Limb (tissue), 2 donors: Measurements from ENCODE around the gene ASGR1.
"Not testable (repeated sequence)": the region's sequence is repeated elsewhere in the genome, so short reads cannot be mapped to it uniquely, and the experiment has no call there.

Source experiments
- DNase-seq, 2 donors: peaks; one replicate each; pipeline ENCODE4 v3.0.0-alpha.2; 2016; ENCODE audit errors: extremely low spot score in 2 of 2

ASGR1 gene

DNA sequence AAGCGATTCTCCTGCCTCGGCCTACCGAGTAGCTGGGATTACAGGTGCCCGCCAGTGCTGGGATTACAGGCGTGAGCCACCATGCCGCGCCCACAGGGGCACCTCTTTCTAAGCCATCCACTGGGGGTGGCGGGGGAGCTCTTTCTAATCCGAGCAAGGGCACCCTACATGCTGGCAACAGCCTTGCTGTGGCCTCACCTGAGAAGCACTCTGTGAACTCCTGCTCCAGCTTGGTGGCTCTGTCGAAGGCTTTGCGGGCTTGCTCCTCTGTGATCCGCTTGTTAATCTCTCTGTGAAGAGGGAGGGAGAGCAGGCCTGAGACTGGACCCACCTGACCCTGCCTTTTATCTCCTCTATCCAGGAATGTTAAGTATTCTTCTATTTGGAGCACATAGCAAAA, 11.9 kb upstream of the ASGR1 start:
- no peak for DNase-seq

DNA sequence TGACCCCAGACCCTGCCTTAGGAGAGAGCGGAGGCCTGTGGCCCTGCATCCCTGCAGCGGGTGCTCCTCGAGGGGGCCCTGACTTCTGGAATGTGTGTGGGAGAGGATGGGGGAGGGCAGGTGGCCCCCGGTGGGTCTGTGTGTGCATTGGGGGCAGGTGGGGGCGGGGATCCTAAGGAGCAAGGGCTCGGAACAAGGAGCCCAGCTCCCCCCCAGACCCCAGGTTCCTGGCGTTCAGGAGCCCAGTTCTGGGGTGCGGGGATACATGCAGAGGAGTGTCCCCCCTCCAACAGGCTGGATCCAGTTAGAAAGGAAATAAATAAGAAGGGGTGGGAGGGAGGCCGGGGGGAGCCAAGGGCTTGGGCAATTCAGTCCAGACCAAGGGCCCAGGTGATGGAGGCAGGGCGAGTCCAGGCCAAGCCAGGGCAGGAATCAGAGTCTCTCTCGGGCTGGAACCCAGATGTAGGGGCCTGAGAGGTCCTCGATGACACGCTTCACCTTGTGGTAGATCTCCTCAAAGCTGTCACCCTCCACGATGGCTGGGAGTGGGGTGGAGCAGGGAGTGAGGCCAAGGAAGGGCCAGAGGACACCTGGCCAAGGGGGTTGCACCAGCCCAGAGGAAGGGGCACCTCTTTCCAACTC, 11.2 kb upstream of the ASGR1 start:
- peak in 1 of 2 donors; percentile 20 for DNase-seq

DNA sequence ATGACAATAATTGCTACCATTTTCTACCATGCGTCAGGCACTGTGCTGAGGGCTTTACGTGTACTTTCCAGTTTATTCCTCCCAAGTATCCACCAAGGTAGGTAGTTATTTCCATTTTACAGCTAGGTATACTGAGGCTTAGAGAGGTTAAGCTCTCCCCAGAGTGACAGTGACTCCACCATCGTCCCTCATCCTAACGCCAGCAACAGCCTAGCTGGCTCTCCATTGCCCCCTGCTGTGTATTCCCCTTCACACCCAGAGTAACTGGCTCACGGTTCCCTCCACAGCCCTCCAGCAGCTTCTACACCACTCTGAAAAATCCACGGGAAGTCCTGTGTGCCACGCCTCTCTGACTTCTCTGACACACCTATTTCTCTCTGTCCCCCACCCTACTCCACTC, 7.1 kb upstream of the ASGR1 start:
- DNase-seq, result no peak

DNA sequence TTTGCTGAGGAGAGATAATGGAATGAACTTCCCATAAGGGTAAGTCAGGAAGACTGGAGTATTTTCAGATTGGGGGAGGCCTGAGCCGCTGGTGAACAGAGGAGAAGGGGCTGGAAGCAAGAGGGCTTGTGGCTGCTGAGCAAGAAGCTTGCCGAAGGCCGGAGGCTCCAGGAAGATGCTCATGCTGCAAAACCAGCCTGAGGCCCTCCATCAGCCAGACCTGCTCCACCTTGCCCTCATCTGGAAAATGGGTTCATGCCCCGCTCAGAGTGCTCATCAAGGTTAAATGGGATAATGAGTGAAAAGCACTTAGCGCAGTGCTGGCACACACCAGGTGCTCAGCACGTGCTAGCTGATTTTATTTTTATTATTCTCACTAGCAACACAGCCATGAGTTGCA, 5.5 kb upstream of the ASGR1 start:
- peak in 1 of 2 donors; percentile 23 for DNase-seq

DNA sequence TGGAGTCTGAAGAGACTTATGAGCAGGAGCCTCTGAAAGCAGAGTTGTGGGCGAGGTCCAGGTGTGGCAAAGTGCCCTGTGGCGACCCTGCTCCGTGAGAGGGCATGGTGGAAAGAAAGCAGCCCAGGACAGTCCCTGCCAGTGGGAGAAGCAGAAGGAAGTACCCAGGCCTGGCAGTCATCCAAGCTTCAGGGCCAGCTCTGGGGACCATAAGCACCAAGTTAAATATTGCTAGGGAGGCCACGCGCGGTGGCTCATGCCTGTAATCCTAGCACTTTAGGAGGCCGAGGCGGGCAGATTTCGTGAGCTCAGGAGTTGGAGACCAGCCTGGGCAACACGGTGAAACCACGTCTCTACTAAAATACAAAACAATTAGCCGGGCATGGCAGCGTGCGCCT, 4.9 kb upstream of the ASGR1 start:
- DNase-seq, result peak in 1 of 2 donors; percentile 40

DNA sequence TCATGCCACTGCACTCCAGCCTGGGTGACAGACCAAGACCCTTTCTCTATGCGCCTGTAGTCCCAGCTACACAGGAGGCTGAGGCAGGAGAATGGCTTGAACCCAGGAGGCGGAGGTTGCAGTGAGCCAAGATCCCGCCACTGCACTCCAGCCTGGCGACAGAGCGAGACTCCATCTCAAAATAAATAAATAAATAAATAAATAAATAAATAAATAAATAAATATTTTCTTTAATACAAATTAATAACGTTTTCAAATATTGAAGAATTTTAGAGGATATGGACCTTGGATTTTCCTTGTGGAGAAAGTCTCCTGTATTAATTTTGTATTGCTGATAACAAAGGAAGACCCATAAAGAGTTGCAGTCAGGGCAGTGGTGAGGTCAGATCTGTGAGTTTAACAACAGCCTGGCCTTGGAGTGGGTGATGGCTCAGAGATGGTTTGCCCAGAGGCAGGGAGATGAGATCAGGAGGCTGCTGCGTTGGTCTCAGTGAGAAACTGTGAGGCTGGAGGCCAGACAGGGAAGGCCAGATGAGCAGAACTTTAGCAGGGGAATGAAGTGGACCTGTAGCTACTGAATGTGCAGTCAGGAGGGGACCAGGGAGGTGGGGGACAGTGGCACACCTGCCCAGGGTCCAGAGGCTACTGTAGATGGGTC, 4.4 kb upstream of the ASGR1 start:
- no peak for DNase-seq

DNA sequence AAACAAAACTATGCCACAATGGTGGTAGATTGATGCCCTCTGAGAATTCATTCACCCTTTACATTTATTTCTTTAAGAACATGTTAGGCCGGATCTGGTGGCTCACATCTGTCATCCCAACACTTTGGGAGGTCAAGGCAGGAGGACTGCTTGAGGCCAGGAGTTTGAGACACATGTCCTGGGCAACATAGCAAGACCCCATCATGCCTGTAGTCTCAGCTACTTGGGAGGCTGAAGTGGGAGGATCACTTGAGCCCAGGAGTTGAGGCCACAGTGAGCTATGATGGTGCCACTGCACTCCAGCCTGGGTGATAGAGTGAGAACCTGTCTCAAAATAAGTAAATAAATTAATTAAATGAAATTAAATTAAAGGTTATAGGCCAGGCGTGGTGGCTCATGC, 2.9 kb upstream of the ASGR1 start:
- peak in 1 of 2 donors; percentile 4 for DNase-seq

DNA sequence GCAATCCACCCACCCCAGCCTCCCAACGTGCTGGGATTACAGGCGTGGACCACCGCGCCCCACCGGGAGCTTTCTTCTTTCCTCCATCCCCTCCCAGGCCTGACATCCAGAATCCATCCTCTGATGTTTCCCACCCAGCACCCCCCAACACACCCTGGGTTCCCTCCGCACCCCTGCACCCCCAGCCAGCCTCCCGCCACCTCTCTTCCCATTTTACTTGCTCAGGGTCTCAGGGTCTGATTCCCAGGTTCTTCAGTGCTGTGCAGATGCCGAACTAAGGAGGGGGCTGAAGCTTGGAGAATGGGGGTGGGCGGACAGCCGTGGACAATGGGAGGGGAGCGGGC, 225 bp downstream of the ASGR1 start:
- DNase-seq, result no peak

DNA sequence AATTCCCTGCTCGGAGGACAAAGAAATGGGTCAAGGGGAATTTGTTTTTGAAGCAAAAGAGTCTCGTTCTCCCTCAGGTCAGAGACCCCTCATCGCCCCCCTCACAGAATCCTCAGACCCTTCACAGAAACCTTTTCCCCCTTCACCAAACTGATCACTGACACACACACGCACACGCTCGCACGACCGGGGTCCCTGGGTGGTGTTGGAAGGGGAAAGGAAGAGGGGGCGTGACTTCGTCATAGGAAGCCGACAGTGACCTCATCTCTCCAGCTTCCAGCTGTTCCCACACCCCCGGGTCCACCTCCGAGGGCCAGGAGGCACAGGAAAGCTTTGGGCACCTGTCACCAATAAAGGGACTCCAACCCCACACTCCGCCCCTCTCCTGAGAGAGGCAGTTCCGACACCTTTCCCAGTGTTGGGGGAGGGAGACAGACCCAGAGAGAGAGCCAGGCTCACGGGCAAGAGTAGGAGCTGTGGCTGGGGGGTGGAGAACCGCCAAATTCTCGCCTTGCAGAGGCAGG, 1.2 kb downstream of the ASGR1 start:
- peak; percentile 25 to 78 for DNase-seq

DNA sequence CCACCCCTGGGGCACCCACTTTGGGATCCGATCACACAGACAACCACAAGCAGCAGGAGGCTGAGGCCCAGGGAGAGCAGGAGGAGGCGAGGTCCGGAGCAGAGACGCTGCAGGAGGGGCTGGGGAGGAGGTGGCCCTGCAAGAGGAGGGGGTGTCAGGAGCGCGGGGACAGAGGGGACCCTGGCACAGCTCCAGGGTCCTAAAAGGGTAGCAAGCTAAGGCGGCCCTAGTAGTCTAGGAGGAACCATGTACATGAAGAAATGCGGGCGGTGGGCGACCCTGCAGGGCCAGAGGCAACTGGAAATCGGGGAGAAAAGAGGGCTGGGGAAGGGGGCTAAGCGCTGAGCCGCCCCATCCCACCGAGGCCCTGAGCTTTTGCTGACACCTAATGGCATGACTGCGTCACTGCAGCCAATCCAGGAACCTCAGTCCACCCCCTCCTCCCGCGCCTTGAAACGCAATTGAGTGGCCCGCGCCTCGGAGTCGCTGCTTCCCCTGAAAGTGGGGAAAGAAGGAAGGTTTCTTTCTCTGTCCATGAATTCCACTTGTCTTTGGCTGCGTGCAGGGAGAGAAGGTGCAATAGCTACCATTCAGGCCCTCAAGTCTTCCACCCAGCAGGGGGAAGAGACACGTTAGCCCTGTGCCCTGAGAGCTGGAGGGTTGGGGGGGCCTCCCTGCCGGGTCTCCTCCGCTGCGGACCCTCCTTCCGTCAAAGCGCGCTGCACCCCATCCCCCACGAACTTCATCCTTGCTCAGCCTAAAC, 1.8 kb downstream of the ASGR1 start:
- DNase-seq, result peak; percentile 77 to 91

DNA sequence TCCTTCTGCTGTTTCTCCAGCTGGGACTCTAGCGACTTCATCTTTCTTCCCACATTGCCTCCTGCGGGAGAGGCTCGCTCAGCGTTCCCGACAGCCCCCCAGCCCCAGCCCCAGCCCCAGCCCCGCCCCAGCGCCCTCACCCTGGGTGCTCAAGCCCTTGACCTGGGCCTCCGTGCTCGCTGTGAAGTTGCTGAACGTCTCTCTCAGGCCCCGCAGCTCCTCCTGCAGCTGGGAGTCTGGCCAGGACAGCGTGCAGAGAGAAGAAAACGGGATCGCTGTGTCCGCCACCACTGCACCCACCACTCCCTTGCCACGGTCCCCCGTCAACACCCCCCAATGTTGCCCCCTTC, 2.4 kb downstream of the ASGR1 start:
- DNase-seq, result no peak

DNA sequence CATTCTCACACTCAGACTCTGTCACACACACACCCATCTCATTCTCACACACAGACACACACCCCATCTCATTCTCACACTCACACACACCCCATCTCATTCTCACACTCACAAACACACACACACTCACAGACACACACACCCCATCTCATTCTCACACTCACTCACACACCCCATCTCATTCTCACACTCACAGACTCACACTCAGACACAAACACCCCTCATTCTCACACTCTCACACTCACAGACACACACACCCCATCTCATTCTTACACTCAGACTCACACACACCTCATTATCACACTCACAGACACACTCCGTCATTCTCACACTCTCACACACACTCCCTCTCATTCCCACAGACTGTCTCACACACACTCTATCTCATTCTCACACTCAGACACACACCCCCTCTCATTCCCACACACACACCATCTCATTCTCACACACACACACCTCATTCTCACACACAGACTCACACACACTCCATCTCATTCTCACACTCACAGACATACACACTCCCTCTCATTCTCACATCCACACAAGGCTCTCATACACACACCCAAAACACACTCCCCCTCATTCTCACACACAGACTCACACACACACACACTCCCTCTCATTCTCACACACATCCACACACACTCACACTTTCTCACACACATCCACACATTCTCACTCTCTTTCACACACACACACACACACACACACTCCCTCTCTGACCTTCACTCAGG, 2.9 kb downstream of the ASGR1 start:
- DNase-seq, result no peak

DNA sequence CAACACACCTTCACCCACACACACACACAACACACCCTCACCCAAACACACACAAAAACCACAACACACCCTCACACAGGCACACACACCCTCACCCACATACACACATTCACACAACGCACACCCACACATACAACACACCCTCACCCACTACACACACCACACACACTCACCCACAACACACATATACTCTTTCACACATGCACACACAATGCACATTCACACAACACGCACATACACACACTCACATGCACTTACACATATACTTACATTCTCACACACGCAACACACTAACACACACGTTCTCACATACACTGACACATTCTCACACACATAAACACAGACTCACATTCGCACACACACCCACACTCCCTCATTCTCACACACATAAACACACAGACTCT, 3.8 kb downstream of the ASGR1 start:
- DNase-seq, result no peak

DNA sequence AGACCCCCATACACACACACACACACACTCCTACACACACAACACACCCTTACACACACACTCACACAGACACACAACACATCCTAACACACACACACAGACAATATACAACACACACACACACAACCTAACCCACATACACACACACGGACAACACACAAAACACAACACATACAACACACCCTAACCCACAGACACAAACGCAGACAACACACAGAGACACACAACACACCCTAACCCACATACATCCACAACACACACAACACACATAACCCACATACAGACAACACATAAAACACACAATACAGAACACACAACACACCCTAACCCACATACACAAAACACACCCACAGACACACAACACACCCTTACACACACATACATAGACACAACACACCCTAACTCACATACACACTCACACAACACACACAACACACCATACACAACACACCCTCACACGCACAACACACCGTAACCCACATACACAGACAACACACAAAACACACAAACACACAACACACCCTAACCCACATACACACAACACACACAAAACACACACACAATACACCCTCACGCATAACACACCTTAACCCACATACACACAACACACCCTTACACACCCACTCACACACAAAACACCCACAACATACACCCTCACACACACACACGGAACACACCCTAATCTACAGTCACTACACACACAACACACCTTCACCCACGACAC, 4.4 kb downstream of the ASGR1 start:
- DNase-seq, result no peak

DNA sequence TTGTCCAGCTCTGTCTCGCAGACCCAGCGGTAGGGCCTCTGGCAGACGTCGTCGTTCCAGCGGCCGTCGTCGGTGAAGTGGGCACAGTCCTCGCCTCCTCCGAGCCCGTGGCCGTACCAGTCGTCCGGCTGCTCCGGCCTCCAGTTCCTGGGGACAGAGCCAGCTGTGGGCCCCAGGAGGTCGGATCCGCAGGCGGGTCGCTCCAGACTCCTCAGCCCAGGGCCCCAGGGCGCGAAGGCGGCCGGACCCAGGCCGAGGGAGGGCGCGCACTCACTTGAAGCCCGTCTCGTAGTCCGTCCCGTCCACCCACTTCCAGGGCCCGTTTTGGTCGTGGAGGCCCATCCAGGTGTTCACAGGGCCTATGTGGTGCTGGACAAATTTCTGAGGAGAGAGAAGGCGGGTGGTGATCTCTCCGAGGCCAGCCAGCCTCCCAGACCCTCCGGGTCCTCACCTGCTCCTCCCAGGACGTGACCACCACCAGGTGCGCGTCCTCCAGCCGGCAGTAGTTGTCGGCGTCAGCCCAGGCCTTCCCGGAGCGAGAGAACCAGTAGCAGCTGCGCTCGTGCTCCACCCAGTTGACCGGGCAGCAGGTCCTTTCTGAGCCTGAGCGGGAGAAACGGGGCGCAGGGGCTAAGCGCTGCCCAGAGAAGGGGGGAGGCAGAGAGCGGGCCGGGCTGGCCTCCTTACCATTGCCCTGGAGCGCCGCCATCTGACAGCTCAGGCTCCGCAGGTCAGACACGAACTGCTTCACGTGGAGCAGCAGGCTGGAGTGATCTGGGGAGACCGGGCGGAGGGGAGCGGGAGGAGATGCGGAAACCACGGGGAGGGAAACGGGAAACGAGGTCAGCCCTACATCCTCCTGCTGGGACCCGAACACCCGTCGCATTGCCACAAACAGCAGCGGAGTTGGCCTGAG, 5.2 kb downstream of the ASGR1 start:
- DNase-seq, result peak; percentile 26 to 74

DNA sequence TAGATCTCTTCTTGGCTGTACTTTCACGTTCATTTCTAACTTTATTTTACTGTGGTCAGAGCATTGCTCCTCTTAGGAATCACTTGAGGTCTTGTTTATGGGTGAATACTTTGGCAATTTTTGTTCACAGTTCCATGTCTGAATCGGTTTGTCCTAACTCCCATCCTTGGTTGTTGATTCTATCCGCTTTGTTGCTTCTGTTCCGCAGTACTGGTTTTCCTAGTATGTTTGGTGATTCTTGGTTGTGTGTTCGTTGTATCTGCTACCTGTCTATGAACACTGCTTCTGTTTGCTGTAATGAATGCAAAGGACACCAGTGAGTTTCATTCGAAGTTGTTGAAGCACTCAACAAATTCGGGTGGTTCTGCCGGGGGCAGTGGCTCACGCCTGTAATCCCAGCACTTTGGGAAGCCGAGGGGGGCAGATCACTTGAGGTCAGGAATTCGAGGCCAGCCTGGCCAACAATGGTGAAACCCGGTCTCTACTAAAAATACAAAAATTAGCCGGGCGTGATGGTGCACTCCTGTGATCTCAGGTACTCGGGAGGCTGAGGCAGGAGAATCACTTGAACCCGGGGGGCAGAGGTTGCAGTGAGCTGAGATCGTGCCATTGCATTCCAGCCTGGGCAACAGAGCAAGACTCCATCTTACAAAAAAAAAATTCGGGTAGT, 6.5 kb downstream of the ASGR1 start:
- DNase-seq, result not testable (repeated sequence)

DNA sequence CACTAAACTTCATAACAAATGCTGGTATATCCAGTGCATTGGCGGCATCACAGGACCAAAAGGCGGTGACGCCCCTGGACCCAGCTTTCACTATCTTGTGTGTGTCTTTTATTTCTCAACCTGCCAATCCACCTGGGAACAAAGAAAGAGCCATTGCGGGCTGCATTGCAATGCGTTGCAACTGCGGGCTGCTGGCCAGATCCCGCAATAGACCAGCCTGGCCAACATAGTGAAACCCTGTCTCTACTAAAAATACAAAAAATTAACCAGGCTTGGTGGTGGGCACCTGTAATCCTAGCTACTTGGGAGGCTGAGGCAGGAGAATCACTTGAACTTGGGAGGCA, 9.6 kb downstream of the ASGR1 start:
- not testable (repeated sequence) for DNase-seq

DNA sequence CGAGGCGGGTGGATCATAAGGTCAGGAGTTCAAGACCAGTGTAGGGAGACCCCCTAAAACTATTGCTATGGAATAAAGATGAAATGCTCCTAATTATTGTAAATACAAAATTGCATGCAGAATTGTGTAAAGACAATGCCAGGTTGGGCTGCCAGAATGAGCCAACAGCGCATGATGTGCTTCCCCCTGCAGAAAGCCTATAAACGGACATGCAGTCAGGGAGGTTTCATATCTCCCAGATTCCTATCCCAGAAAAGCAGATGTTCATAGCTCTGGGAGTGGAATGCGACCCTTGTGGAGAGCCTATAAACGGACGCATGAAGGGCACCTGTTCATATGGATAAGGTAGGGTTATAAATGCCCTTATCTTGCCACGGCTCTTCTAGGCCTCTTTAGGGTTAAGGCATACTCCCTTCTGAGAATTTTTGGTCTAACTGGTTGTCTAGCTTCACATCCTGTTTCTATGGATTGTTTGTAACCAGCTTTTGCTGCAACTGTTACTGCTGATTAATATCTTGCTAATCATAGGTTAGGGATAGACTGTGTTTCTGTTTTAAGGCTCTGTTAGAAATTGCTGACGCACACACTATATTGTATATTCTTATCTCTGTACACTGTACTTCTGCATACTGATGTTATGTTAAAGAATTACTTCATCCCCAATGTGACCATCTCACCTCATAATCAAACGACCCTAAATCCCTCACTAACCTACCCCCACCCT, 10.2 kb downstream of the ASGR1 start:
- not testable (repeated sequence) for DNase-seq

DNA sequence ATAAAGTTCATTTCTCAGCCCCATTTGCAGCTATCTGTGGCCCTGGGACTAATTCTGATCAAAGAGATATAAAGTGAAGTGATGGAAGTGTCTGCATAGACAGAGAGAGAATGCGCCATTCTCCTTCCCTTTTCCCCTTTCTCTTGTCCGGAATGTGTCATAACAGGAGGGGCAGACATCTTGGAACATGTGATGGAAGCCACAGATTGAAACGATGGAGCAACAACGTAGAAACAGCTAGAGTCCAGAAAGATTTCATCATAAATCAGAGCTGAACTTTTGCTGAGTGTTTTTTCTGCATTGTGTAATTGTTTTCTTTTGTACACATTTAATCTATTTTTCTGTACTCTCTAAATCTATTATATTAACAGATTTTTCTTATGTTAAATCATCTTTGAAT, 11.3 kb downstream of the ASGR1 start:
- no peak for DNase-seq
